A549 (cell line): ENCODE data around the gene HCRTR1. TPM values are rescaled to one million over a fixed set of nuclear protein-coding genes. Genes with fewer than 3 reads are reported as not detected.

Experiments used
- ATAC-seq, 2 experiments: fragments of 200-7000 bp in 1 of 2; fragments of >200 bp in 1 of 2; cut with Nextera tagmentation in 1 of 2; cut with Tn5 transposase in 1 of 2; 3 replicates each; pipeline versions ENCODE4 v1.8.0 to v1.9.1; 2018 to 2020; ENCODE audit warnings: mild to moderate bottlenecking in 1 of 2, moderate library complexity in 1 of 2
- CTCF ChIA-PET: fragments of 300-600 bp; sonication (Branson Sonifier 250); formaldehyde crosslinking; extraction: SDS; loops from one replicate; lab custom pipeline; 2021; ENCODE audit warnings: antibody characterized with exemption, inconsistent platforms; lab: Yijun Ruan, JAX
- POLR2A ChIA-PET: fragments of 350-600 bp; formaldehyde crosslinking; extraction: SDS; loops from one replicate; lab custom pipeline; 2021; ENCODE audit warnings: antibody characterized with exemption, inconsistent platforms; lab: Yijun Ruan, JAX
- DNase-seq, 2 experiments: peaks; one replicate each; pipeline versions ENCODE4 v3.0.0 to v3.0.0-alpha.2; 2011 to 2016; ENCODE audit warnings: low read depth in 1 of 2, low spot score in 1 of 2
- FAIRE-seq: peaks from 2 replicates; lab custom pipeline; 2011; peaks lifted over from hg19 to GRCh38; lab: Jason Lieb, UNC
- H3K27ac ChIP-seq, 2 experiments: fragments of >200 bp; sonication (Bioruptor Twin); formaldehyde crosslinking; 3 replicates each; pipeline ENCODE4 v1.5.1; 2016 to 2017
- H3K4me1 ChIP-seq: fragments of >200 bp; sonication (Bioruptor Twin); formaldehyde crosslinking; 3 replicates; pipeline ENCODE4 v1.6.1; 2016
- H3K4me2 ChIP-seq: fragments of >200 bp; sonication (Bioruptor Twin); formaldehyde crosslinking; 3 replicates; pipeline ENCODE4 v1.6.1; 2016
- H3K4me3 ChIP-seq: fragments of >200 bp; sonication (Bioruptor Twin); formaldehyde crosslinking; 3 replicates; pipeline ENCODE4 v1.5.1; 2016
- H3K9me3 ChIP-seq: fragments of >200 bp; sonication (Bioruptor Twin); formaldehyde crosslinking; 3 replicates; pipeline ENCODE4 v1.6.1; 2016
- BCL3 ChIP-seq: fragments of >200 bp; sonication (Bioruptor Twin); formaldehyde crosslinking; IDR thresholded peaks from 3 replicates; pipeline ENCODE4 v1.6.1; 2016
- CBX2 ChIP-seq: fragments of 200-600 bp; sonication (generic); IDR thresholded peaks from 2 replicates; pipeline ENCODE4 v1.6.1; 2016; ENCODE audit warnings: low read depth, mild to moderate bottlenecking, borderline replicate concordance
- CBX8 ChIP-seq: fragments of 200-600 bp; sonication (generic); IDR thresholded peaks from 2 replicates; pipeline ENCODE4 v1.6.1; 2016
- CEBPB ChIP-seq, 2 experiments: fragments of >200 bp in 1 of 2; sonication (Bioruptor Twin) in 1 of 2; formaldehyde crosslinking in 1 of 2; IDR thresholded peaks; 2 replicates each; pipeline ENCODE4 v1.6.1; 2012 to 2016
- CHD2 ChIP-seq: fragments of 150-350 bp; IDR thresholded peaks from 2 replicates; pipeline ENCODE4 v1.6.1; 2014; ENCODE audit warnings: low read length; ENCODE audit not compliant: partially characterized antibody
- ELK1 ChIP-seq: fragments of 150-350 bp; IDR thresholded peaks from 2 replicates; pipeline ENCODE4 v1.6.1; 2014; ENCODE audit warnings: low read depth, mild to moderate bottlenecking, low read length
- ESRRA ChIP-seq: fragments of 150-350 bp; IDR thresholded peaks from 2 replicates; pipeline ENCODE4 v1.6.1; 2014; ENCODE audit warnings: mild to moderate bottlenecking, low read length, borderline replicate concordance
- FOSB ChIP-seq: fragments of 250-450 bp; sonication (Bioruptor Pico); IDR thresholded peaks from 2 replicates; pipeline ENCODE4 v1.5.0; 2020; ENCODE audit warnings: mild to moderate bottlenecking, moderate library complexity
- FOXS1 ChIP-seq: fragments of 250-450 bp; sonication (Bioruptor Pico); IDR thresholded peaks from 2 replicates; pipeline ENCODE4 v1.5.0; 2020; ENCODE audit warnings: mild to moderate bottlenecking, moderate library complexity
- HOXA7 ChIP-seq: fragments of 250-450 bp; sonication (Bioruptor Pico); IDR thresholded peaks from 2 replicates; pipeline ENCODE4 v1.5.0; 2020; ENCODE audit warnings: mild to moderate bottlenecking, moderate library complexity
- HOXB13 ChIP-seq: fragments of 250-450 bp; sonication (Bioruptor Pico); IDR thresholded peaks from 2 replicates; pipeline ENCODE4 v1.5.0; 2020; ENCODE audit warnings: low read depth, mild to moderate bottlenecking, moderate library complexity
- HOXB5 ChIP-seq: fragments of 250-450 bp; sonication (Bioruptor Pico); IDR thresholded peaks from 2 replicates; pipeline ENCODE4 v1.5.0; 2020; ENCODE audit warnings: mild to moderate bottlenecking, moderate library complexity
- MAZ ChIP-seq: fragments of 150-350 bp; IDR thresholded peaks from 2 replicates; pipeline ENCODE4 v1.6.1; 2014; ENCODE audit warnings: antibody characterized with exemption, low read depth, low read length, borderline replicate concordance
- MYC ChIP-seq: IDR thresholded peaks from 2 replicates; pipeline ENCODE4 v1.6.1; 2012; ENCODE audit warnings: mild to moderate bottlenecking, inconsistent platforms, low read length, improper control_type of control experiment, borderline replicate concordance
- NFE2L2 ChIP-seq: fragments of 150-350 bp; conservative IDR thresholded peaks from 2 replicates; pipeline ENCODE4 v1.6.1; 2014; ENCODE audit warnings: low read length
- NR3C1 ChIP-seq: fragments of >200 bp; sonication (Bioruptor Twin); formaldehyde crosslinking; IDR thresholded peaks from 3 replicates; pipeline ENCODE4 v1.6.1; 2017
- RARB ChIP-seq: fragments of 250-450 bp; sonication (Bioruptor Pico); IDR thresholded peaks from 2 replicates; pipeline ENCODE4 v1.8.0; 2021; ENCODE audit warnings: mild to moderate bottlenecking, moderate library complexity
- RFX5 ChIP-seq: fragments of 450-650 bp; IDR thresholded peaks from 2 replicates; pipeline ENCODE4 v1.7.1; 2014; ENCODE audit warnings: antibody characterized with exemption, mild to moderate bottlenecking, moderate library complexity
- RNF2 ChIP-seq: fragments of 200-600 bp; sonication (generic); IDR thresholded peaks from 2 replicates; pipeline ENCODE4 v1.6.1; 2016; ENCODE audit warnings: low read depth, mild to moderate bottlenecking, antibody characterized with exemption, moderate library complexity, borderline replicate concordance
- USF2 ChIP-seq: fragments of 450-650 bp; IDR thresholded peaks from 2 replicates; pipeline ENCODE4 v1.6.1; 2014; ENCODE audit warnings: antibody characterized with exemption
- ZFP36 ChIP-seq: fragments of 450-650 bp; IDR thresholded peaks from 2 replicates; pipeline ENCODE4 v1.6.1; 2014; ENCODE audit warnings: borderline replicate concordance; ENCODE audit not compliant: partially characterized antibody
- WGBS: methylation state at CpG from one replicate; pipeline ENCODE4 v1.1.6; 2017; ENCODE audit errors: missing lambda C conversion rate; 5-methylcytosine and 5-hydroxymethylcytosine counted together
- polyA plus RNA-seq, 4 experiments: library from polyadenylated mRNA; depleted of rRNA in 3 of 4; stranded (reverse); fragments of >200 nt; fragmentation: RNase III in 1 of 4; extraction: RNeasy Plus Mini Kit Qiagen cat#74134 plus additional on column Dnase treatment in 1 of 4; gene quantifications; 2 replicates in 3 of 4; 3 replicates in 1 of 4; pipeline ENCODE4 v1.2.3, GENCODE V29; 2011 to 2017
- TF ChIP-seq, protein P1 (sequence below): IDR thresholded peaks from 2 replicates; pipeline ENCODE4 v1.6.1; 2012
- TF ChIP-seq, protein P2 (sequence below): fragments of 200-600 bp; sonication (generic); IDR thresholded peaks from 2 replicates; pipeline ENCODE4 v1.6.1; 2016; ENCODE audit warnings: antibody characterized with exemption, mild to moderate bottlenecking, moderate library complexity
- TF ChIP-seq, protein P3 (sequence below): IDR thresholded peaks from 2 replicates; pipeline ENCODE4 v1.6.1; 2012

HCRTR1 gene
- polyA plus RNA-seq, 2 of the 4 experiments (the other 2 are of a cell fraction) = not detected

DNA sequence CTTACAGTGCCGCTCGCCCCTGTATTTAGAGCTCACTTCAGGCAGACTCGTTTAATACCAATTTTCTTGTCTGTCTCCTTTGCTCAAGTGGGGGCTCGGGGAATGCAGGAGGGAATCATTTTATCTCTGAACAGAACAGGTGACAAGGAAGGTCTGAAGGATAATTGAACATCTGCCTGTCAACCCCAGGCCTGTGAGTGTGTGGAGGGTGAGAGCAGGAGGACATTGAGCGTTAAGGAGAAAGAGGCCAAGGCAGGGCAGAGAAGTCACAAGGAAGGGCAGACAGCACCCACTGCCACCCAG lies 36.9 kb downstream of the HCRTR1 start:
- no peak for ATAC-seq
- DNase-seq = no peak
- CTCF ChIA-PET = interaction anchor here (0.8 to 1.7 kb wide), 3 partner anchors 10 to 61 kb away, joined by 3 to 6 read pairs (median 3); no protein-coding TSS in a partner anchor
- Histone ChIP-seq H3K9me3 (no peaks in the 10 kb centered on the region), H3K4me3 (no peak overlapping the region), H3K4me2 (no peak overlapping the region), H3K27ac (no peak overlapping the region), H3K4me1 (no peaks in the 10 kb centered on the region)
- POLR2A ChIA-PET = interaction anchor here (1.1 kb wide), 1 partner anchor 9 kb away, joined by 3 read pairs; the partner anchor contains the start of gene PEF1
- WGBS = 87% methylated on average over 5 of the region's 5 CpGs
- TF ChIP-seq USF2 = no peak
- no peak for TF ChIP-seq FOSB (CRISPR knock-in tag)
- TF ChIP-seq NFE2L2 = no peak
- no peak for TF ChIP-seq BCL3
- no peak for TF ChIP-seq CBX8
- no peak for TF ChIP-seq HOXB5 (CRISPR knock-in tag)
- no peak for TF ChIP-seq CBX2
- TF ChIP-seq, protein P1, sequence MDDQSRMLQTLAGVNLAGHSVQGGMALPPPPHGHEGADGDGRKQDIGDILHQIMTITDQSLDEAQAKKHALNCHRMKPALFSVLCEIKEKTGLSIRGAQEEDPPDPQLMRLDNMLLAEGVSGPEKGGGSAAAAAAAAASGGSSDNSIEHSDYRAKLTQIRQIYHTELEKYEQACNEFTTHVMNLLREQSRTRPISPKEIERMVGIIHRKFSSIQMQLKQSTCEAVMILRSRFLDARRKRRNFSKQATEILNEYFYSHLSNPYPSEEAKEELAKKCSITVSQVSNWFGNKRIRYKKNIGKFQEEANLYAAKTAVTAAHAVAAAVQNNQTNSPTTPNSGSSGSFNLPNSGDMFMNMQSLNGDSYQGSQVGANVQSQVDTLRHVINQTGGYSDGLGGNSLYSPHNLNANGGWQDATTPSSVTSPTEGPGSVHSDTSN = no peak
- TF ChIP-seq, protein P2, sequence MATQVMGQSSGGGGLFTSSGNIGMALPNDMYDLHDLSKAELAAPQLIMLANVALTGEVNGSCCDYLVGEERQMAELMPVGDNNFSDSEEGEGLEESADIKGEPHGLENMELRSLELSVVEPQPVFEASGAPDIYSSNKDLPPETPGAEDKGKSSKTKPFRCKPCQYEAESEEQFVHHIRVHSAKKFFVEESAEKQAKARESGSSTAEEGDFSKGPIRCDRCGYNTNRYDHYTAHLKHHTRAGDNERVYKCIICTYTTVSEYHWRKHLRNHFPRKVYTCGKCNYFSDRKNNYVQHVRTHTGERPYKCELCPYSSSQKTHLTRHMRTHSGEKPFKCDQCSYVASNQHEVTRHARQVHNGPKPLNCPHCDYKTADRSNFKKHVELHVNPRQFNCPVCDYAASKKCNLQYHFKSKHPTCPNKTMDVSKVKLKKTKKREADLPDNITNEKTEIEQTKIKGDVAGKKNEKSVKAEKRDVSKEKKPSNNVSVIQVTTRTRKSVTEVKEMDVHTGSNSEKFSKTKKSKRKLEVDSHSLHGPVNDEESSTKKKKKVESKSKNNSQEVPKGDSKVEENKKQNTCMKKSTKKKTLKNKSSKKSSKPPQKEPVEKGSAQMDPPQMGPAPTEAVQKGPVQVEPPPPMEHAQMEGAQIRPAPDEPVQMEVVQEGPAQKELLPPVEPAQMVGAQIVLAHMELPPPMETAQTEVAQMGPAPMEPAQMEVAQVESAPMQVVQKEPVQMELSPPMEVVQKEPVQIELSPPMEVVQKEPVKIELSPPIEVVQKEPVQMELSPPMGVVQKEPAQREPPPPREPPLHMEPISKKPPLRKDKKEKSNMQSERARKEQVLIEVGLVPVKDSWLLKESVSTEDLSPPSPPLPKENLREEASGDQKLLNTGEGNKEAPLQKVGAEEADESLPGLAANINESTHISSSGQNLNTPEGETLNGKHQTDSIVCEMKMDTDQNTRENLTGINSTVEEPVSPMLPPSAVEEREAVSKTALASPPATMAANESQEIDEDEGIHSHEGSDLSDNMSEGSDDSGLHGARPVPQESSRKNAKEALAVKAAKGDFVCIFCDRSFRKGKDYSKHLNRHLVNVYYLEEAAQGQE = no peak
- TF ChIP-seq ELK1 = no peak
- TF ChIP-seq CHD2 = no peak
- no peak for TF ChIP-seq HOXB13 (CRISPR knock-in tag)
- TF ChIP-seq MAZ = no peak
- TF ChIP-seq RNF2 = no peak
- no peak for TF ChIP-seq RFX5
- TF ChIP-seq FOXS1 = no peak
- no peak for TF ChIP-seq CEBPB (IDR thresholded peaks at IDR 0.05)
- no peak for TF ChIP-seq NR3C1
- no peak for TF ChIP-seq RARB (CRISPR knock-in tag)
- no peak for TF ChIP-seq HOXA7
- FAIRE-seq = no peak

GRCh38 chr1:31655104-31655503 lies 37.6 kb downstream of the HCRTR1 start:
- ChIA-PET POLR2A (no interaction called here), CTCF (interaction anchor here (0.6 to 1.7 kb wide), 5 partner anchors 8 to 380 kb away, joined by 3 to 6 read pairs (median 4); no protein-coding TSS in a partner anchor)
- no peak overlapping the region for H3K4me2 ChIP-seq
- H3K9me3 ChIP-seq = no peaks in the 10 kb centered on the region
- WGBS = 70% methylated on average over 6 of the region's 6 CpGs
- ATAC-seq (no peak), FAIRE-seq (no peak), DNase-seq (no peak)
- H3K4me3 ChIP-seq = no peak overlapping the region
- H3K27ac ChIP-seq = no peak overlapping the region
- TF ChIP-seq RFX5 (no peak), ESRRA (no peak), MYC (no peak), ZFP36 (no peak)
- TF ChIP-seq, protein P3, sequence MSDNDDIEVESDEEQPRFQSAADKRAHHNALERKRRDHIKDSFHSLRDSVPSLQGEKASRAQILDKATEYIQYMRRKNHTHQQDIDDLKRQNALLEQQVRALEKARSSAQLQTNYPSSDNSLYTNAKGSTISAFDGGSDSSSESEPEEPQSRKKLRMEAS = no peak
- no peaks in the 10 kb centered on the region for H3K4me1 ChIP-seq
